ENCODE data around the gene PNMA8A.

- TF ChIP-seq, protein P1, sequence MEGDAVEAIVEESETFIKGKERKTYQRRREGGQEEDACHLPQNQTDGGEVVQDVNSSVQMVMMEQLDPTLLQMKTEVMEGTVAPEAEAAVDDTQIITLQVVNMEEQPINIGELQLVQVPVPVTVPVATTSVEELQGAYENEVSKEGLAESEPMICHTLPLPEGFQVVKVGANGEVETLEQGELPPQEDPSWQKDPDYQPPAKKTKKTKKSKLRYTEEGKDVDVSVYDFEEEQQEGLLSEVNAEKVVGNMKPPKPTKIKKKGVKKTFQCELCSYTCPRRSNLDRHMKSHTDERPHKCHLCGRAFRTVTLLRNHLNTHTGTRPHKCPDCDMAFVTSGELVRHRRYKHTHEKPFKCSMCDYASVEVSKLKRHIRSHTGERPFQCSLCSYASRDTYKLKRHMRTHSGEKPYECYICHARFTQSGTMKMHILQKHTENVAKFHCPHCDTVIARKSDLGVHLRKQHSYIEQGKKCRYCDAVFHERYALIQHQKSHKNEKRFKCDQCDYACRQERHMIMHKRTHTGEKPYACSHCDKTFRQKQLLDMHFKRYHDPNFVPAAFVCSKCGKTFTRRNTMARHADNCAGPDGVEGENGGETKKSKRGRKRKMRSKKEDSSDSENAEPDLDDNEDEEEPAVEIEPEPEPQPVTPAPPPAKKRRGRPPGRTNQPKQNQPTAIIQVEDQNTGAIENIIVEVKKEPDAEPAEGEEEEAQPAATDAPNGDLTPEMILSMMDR (conservative IDR thresholded peaks at IDR 0.05 in 1 of 2, IDR thresholded peaks at IDR 0.05 in 1 of 2; ENCODE audit: extremely low read depth in 1 of 2, insufficient read depth in 1 of 2, low read depth in 1 of 2, low read length in 2 of 2), result no peak
- no peak for TF ChIP-seq EZH2 (IDR thresholded peaks at IDR 0.05; ENCODE audit: borderline replicate concordance, low read length)
These were observed 49.0 kb downstream of the PNMA8A start for GRCh38 chr19:46422344-46422743.

Measured in mammary epithelial cell (primary cell).